ENCODE data around the gene KIF19.

DNA sequence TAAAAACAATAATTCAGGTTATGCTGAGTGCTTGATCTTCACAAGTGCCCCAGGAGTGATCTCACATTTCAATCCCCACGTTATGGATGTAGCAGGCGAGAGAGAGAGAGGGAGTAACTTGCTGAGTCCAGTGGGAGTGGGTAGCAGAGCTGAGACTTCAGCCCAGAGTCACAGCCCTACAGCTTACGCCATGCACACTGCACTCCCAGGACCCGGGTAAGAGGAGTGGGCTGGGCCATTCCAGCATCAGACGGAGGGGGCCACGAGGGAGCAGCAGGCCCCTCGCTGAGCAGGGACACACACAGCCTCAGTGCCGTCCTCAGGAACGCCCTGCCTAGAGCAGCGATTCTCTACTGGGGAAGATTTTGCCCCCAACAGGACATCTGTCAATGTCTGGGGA lies 9.8 kb upstream of the KIF19 start:
- no peak for TF ChIP-seq GABPA (IDR thresholded peaks at IDR 0.05; ENCODE audit: low read depth)
- TF ChIP-seq, protein P1, sequence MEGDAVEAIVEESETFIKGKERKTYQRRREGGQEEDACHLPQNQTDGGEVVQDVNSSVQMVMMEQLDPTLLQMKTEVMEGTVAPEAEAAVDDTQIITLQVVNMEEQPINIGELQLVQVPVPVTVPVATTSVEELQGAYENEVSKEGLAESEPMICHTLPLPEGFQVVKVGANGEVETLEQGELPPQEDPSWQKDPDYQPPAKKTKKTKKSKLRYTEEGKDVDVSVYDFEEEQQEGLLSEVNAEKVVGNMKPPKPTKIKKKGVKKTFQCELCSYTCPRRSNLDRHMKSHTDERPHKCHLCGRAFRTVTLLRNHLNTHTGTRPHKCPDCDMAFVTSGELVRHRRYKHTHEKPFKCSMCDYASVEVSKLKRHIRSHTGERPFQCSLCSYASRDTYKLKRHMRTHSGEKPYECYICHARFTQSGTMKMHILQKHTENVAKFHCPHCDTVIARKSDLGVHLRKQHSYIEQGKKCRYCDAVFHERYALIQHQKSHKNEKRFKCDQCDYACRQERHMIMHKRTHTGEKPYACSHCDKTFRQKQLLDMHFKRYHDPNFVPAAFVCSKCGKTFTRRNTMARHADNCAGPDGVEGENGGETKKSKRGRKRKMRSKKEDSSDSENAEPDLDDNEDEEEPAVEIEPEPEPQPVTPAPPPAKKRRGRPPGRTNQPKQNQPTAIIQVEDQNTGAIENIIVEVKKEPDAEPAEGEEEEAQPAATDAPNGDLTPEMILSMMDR (IDR thresholded peaks at IDR 0.05; ENCODE audit: insufficient read depth, low read length), result no peak
